Mesenchymal stem cell (in vitro differentiated cells and primary cell): Measurements from ENCODE around the gene AP3S2.

Experiments
- DNase-seq: peaks from one replicate; pipeline ENCODE4 v3.0.0-alpha.2; 2013
- H2AFZ ChIP-seq: one replicate; pipeline ENCODE4 v1.6.1; 2013; ENCODE audit warnings: low read depth, mild to moderate bottlenecking, control low read depth, inconsistent platforms, low read length, moderate library complexity
- H2AK5ac ChIP-seq: 2 replicates; pipeline ENCODE4 v1.6.1; 2013; ENCODE audit warnings: low read length, moderate library complexity, mild to moderate bottlenecking, inconsistent platforms; ENCODE audit not compliant: severe bottlenecking
- H2BK120ac ChIP-seq: one replicate; pipeline ENCODE4 v1.6.1; 2013; ENCODE audit warnings: low read depth, mild to moderate bottlenecking, inconsistent platforms, low read length, moderate library complexity
- H2BK12ac ChIP-seq, 2 experiments: one replicate each; pipeline ENCODE4 v1.6.1; 2013; ENCODE audit warnings: inconsistent platforms in 2 of 2, low read length in 2 of 2, mild to moderate bottlenecking in 2 of 2, moderate library complexity in 2 of 2, control low read depth in 1 of 2
- H2BK15ac ChIP-seq: one replicate; pipeline ENCODE4 v1.6.1; 2013; ENCODE audit warnings: mild to moderate bottlenecking, low read depth, inconsistent platforms; ENCODE audit not compliant: poor library complexity, severe bottlenecking
- H2BK5ac ChIP-seq: 2 replicates; pipeline ENCODE4 v1.6.1; 2013; ENCODE audit warnings: low read depth, mild to moderate bottlenecking, low read length, control low read depth, inconsistent platforms; ENCODE audit not compliant: poor library complexity, severe bottlenecking
- H3K14ac ChIP-seq, 2 experiments: one replicate each; pipeline ENCODE4 v1.6.1; 2013; ENCODE audit warnings: inconsistent platforms in 2 of 2, low read length in 2 of 2, control low read depth in 1 of 2, mild to moderate bottlenecking in 1 of 2, moderate library complexity in 1 of 2
- H3K18ac ChIP-seq, 2 experiments: one replicate each; pipeline ENCODE4 v1.6.1; 2013; ENCODE audit warnings: inconsistent platforms in 2 of 2, low read length in 2 of 2, control low read depth in 1 of 2, low read depth in 1 of 2, mild to moderate bottlenecking in 1 of 2
- H3K23ac ChIP-seq, 2 experiments: one replicate each; pipeline ENCODE4 v1.6.1; 2013; ENCODE audit warnings: inconsistent platforms in 2 of 2, low read length in 2 of 2, mild to moderate bottlenecking in 2 of 2, moderate library complexity in 2 of 2, control low read depth in 1 of 2
- H3K27ac ChIP-seq: 2 replicates; pipeline ENCODE4 v1.5.1; 2013; ENCODE audit warnings: mild to moderate bottlenecking, moderate library complexity, low read length, control low read depth, inconsistent platforms; ENCODE audit not compliant: poor library complexity, severe bottlenecking
- H3K27me3 ChIP-seq, 2 experiments: 2 replicates each; pipeline versions ENCODE4 v1.6.1 to v1.7.0; 2013; ENCODE audit warnings: low read length in 2 of 2, mild to moderate bottlenecking in 2 of 2, moderate library complexity in 2 of 2, control low read depth in 1 of 2, inconsistent platforms in 1 of 2; ENCODE audit not compliant: control insufficient read depth in 1 of 2, insufficient read depth in 1 of 2
- H3K36me3 ChIP-seq, 2 experiments: 2 replicates each; pipeline versions ENCODE4 v1.6.1 to v1.7.0; 2013; ENCODE audit warnings: low read length in 2 of 2, control low read depth in 1 of 2, inconsistent platforms in 1 of 2, low read depth in 1 of 2, mild to moderate bottlenecking in 1 of 2; ENCODE audit not compliant: insufficient read depth in 2 of 2, control insufficient read depth in 1 of 2
- H3K4ac ChIP-seq, 2 experiments: one replicate each; pipeline ENCODE4 v1.6.1; 2013; ENCODE audit warnings: inconsistent platforms in 2 of 2, low read length in 2 of 2, mild to moderate bottlenecking in 2 of 2, moderate library complexity in 2 of 2, control low read depth in 1 of 2, low read depth in 1 of 2
- H3K4me1 ChIP-seq: 2 replicates; pipeline ENCODE4 v1.6.1; 2013; ENCODE audit warnings: low read depth, low read length, control low read depth; ENCODE audit not compliant: control insufficient read depth, insufficient read depth
- H3K4me2 ChIP-seq: 2 replicates; pipeline ENCODE4 v1.6.1; 2013; ENCODE audit warnings: low read length, mild to moderate bottlenecking, inconsistent platforms; ENCODE audit not compliant: poor library complexity, severe bottlenecking
- H3K4me3 ChIP-seq, 2 experiments: 2 replicates each; pipeline versions ENCODE4 v1.5.1 to v1.7.0; 2013; ENCODE audit warnings: low read length in 2 of 2, mild to moderate bottlenecking in 2 of 2, control low read depth in 1 of 2, low read depth in 1 of 2; ENCODE audit not compliant: insufficient read depth in 1 of 2
- H3K79me1 ChIP-seq: replicated peaks from 2 replicates; pipeline ENCODE4 v1.6.1; 2013; ENCODE audit warnings: mild to moderate bottlenecking, control low read depth, low read length, inconsistent platforms; ENCODE audit not compliant: poor library complexity, severe bottlenecking
- H3K9ac ChIP-seq: 2 replicates; pipeline ENCODE4 v1.7.0; 2013; ENCODE audit warnings: mild to moderate bottlenecking, low read length, moderate library complexity
- H3K9me3 ChIP-seq: 2 replicates; pipeline ENCODE4 v1.7.0; 2013; ENCODE audit warnings: mild to moderate bottlenecking, low read length; ENCODE audit not compliant: control insufficient read depth
- H4K8ac ChIP-seq: one replicate; pipeline ENCODE4 v1.6.1; 2013; ENCODE audit warnings: inconsistent platforms, mild to moderate bottlenecking, low read length, moderate library complexity
- H4K91ac ChIP-seq: one replicate; pipeline ENCODE4 v1.6.1; 2013; ENCODE audit warnings: mild to moderate bottlenecking, low read length, inconsistent platforms
- WGBS: methylation state at CpG from one replicate; pipeline ENCODE4 v1.1.7; 2013; ENCODE audit warnings: mixed read lengths; 5-methylcytosine and 5-hydroxymethylcytosine counted together

The AP3S2 gene

GRCh38 chr15:89845305-89845893, 48.4 kb downstream of the AP3S2 start:
- no peak overlapping the region for H4K8ac ChIP-seq
- no peaks in the 10 kb centered on the region for H3K27me3 ChIP-seq
- H3K4ac ChIP-seq: no peak overlapping the region
- no peak overlapping the region for H2BK120ac ChIP-seq
- H3K4me1 ChIP-seq: peaks cover 4% of the 10 kb centered on the region
- H2AFZ ChIP-seq: no peak overlapping the region
- peak overlapping the region in 1 of 2 experiments; percentile 6 for H3K18ac ChIP-seq
- no peak overlapping the region for H3K14ac ChIP-seq
- H3K27ac ChIP-seq: peak overlapping the region; percentile 98
- H2AK5ac ChIP-seq: peak overlapping the region; percentile 1
- no peak overlapping the region for H2BK12ac ChIP-seq
- peaks cover 0 to 4% of the 10 kb centered on the region in 2 experiments for H3K36me3 ChIP-seq
- 15% methylated on average over 3 of the region's 5 CpGs for WGBS
- no peak overlapping the region for H2BK15ac ChIP-seq
- H3K9me3 ChIP-seq: no peaks in the 10 kb centered on the region
- no peak overlapping the region for H4K91ac ChIP-seq
- peaks cover 2% of the 10 kb centered on the region for H3K79me1 ChIP-seq
- H2BK5ac ChIP-seq: no peak overlapping the region
- no peak overlapping the region for H3K4me2 ChIP-seq
- DNase-seq: peak; percentile 90
- no peak overlapping the region for H3K23ac ChIP-seq
- peak overlapping the region; percentile 81 for H3K9ac ChIP-seq
- H3K4me3 ChIP-seq: no peak overlapping the region

GRCh38 chr15:89841962-89842361, 51.8 kb downstream of the AP3S2 start:
- Histone ChIP-seq H3K4me2 (no peak overlapping the region), H2AFZ (no peak overlapping the region), H3K23ac (no peak overlapping the region), H4K8ac (no peak overlapping the region), H3K9me3 (no peaks in the 10 kb centered on the region), H3K4me3 (no peak overlapping the region), H3K9ac (no peak overlapping the region), H3K79me1 (peaks cover 14% of the 10 kb centered on the region), H2BK15ac (no peak overlapping the region), H2BK12ac (no peak overlapping the region), H3K36me3 (peaks cover 5 to 16% of the 10 kb centered on the region in 2 experiments), H3K4me1 (peaks cover 12% of the 10 kb centered on the region), H4K91ac (no peak overlapping the region), H3K4ac (no peak overlapping the region), H2BK5ac (no peak overlapping the region), H3K27me3 (no peaks in the 10 kb centered on the region), H2BK120ac (no peak overlapping the region), H3K14ac (no peak overlapping the region), H2AK5ac (no peak overlapping the region), H3K18ac (no peak overlapping the region), H3K27ac (no peak overlapping the region)
- DNase-seq: no peak
- WGBS: 95% methylated on average over 1 of the region's 1 CpG

GRCh38 chr15:89841306-89841705, 52.5 kb downstream of the AP3S2 start:
- Histone ChIP-seq H2BK5ac (no peak overlapping the region), H3K9me3 (no peaks in the 10 kb centered on the region), H4K8ac (no peak overlapping the region), H3K9ac (no peak overlapping the region), H4K91ac (no peak overlapping the region), H3K4me1 (peaks cover 13% of the 10 kb centered on the region), H3K4ac (no peak overlapping the region), H3K14ac (no peak overlapping the region), H3K79me1 (peaks cover 14% of the 10 kb centered on the region), H2AFZ (no peak overlapping the region), H2BK120ac (no peak overlapping the region), H3K4me3 (no peak overlapping the region), H3K23ac (no peak overlapping the region), H3K27me3 (no peaks in the 10 kb centered on the region), H2BK15ac (no peak overlapping the region), H3K36me3 (peaks cover 5 to 16% of the 10 kb centered on the region in 2 experiments), H3K27ac (no peak overlapping the region), H3K4me2 (no peak overlapping the region), H2AK5ac (no peak overlapping the region), H3K18ac (no peak overlapping the region), H2BK12ac (no peak overlapping the region)
- no peak for DNase-seq
- WGBS: 78% methylated on average over 4 of the region's 4 CpGs

GRCh38 chr15:89839167-89839810, 54.5 kb downstream of the AP3S2 start:
- WGBS: 100% methylated on average over 1 of the region's 4 CpGs
- Histone ChIP-seq H3K27ac (no peak overlapping the region), H3K9me3 (no peaks in the 10 kb centered on the region), H2AK5ac (peak overlapping the region; percentile 46), H3K9ac (no peak overlapping the region), H2BK120ac (no peak overlapping the region), H3K4me2 (no peak overlapping the region), H3K27me3 (no peaks in the 10 kb centered on the region), H2AFZ (no peak overlapping the region), H4K8ac (no peak overlapping the region), H3K4me1 (peaks cover 12% of the 10 kb centered on the region), H2BK5ac (no peak overlapping the region), H4K91ac (peak overlapping the region; percentile 61), H3K14ac (no peak overlapping the region), H3K4ac (no peak overlapping the region), H3K4me3 (no peak overlapping the region), H3K36me3 (peaks cover 17 to 32% of the 10 kb centered on the region in 2 experiments), H2BK15ac (no peak overlapping the region), H2BK12ac (no peak overlapping the region), H3K79me1 (peaks cover 20% of the 10 kb centered on the region), H3K23ac (no peak overlapping the region), H3K18ac (peak overlapping the region in 1 of 2 experiments; percentile 3)
- no peak for DNase-seq
